HL-60 (cell line): ENCODE measurements around the gene DDX39A.

Experiments
- CTCF ChIP-seq: IDR thresholded peaks from one replicate; pipeline ENCODE4 v1.5.1; 2011; ENCODE audit warnings: low read length, control low read depth, inconsistent platforms; ENCODE audit not compliant: insufficient read depth
- POLR2AphosphoS5 ChIP-seq: IDR thresholded peaks from 2 replicates; pipeline ENCODE4 v1.6.1; 2012; ENCODE audit warnings: low read depth
- SPI1 ChIP-seq: IDR thresholded peaks from 2 replicates; pipeline ENCODE4 v1.6.1; 2012; ENCODE audit warnings: low read depth, mild to moderate bottlenecking, borderline replicate concordance

- TF ChIP-seq CTCF (no peak), POLR2AphosphoS5 (peak; percentile 56; the same call in 1 of the 2 replicates), SPI1 (no peak)
These were observed 360 bp downstream of the DDX39A start for GRCh38 chr19:14418856-14419105.
